SW 1271 (cell line): Measurements from ENCODE around the gene HOXD1.
A peak's percentile ranks its signal among the peaks of the same experiment; 100 is the strongest.

Source experiments
- DNase-seq, 2 experiments: peaks; one replicate each; lab custom pipeline; 2025; lab: John Stamatoyannopoulos, UW

HOXD1 gene

DNA sequence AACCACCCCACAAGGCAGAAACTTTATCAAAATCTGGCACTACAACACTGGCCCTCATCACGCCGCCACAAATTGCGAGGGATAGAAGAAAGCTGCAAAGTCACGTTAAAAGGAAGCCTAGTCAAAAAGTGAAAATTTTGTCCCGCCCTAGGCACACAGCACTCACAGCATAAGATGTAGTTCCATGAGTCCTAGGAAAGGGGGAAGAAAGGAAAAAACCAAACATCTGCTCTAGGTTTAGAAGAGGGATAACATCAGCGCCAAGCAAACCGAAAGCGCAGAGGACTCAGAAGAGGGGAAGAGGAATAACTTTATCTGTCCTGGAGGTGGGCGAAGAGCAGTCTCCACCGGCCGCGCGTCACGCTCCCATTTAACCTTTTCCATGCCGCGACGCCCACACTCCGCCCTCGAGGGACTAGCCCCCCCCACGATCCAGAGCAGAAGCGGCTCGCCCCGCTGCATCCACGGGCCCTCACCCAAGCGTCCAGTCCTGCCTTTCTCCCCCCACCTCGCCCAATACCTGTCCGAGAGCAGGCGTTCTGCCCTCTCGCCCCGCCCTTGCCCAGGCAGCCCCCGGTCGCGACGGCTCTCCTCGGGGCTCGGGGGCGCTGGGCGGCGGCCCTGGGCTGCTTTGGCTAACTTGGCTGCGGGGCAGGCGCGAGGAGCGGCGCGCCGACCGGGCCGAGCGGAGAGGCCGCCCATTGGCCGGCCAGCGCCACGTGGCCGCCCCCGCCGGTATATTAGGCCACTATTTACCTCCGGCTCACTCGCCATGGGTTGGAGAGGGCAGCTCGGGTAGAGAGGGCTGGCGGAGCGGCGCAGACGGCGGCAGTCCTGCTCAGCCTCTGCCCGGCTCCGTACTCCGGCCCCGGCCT, at the start of gene HOXD1:
HOXD1 (plus strand) TSS at position 770 of the 875 bp plus-strand sequence. CDS start 134 bp downstream, outside the sequence.
- peak; percentile 4 to 30 for DNase-seq

DNA sequence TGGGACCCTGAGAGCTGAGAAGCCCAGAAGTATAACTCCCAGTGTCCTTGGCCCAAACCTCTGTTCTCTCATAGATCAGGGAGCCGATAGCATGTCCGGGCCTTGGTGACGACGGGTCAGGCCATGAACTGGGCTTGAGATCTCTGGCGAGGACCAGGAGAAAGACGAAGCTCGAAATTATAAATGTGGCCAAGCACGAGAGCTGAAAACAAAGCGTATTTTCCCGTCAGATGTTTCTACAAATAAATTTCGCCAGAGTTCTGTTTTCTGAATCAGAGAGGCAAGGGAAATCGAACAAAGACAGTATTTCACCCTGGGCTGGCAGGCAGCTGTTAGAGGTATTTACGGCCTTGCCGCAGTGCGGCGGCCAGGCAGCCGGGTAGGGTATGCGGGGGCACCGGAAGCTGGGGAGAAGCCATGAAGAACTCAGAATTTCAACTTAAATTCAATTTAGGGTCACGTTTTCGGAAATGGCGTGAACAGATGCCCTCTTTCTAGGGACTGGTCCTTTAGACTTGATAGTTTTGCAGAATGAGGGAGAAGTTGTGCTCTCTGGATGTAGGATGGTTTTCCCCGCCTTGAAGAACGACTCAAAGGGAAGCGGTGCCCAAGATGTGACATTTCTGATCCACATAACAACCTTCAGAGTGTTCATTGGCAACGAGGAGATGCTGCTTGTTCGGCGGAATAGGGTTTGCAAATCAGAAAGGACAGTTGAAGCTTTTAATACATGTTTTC, 49.4 kb upstream of the HOXD1 start:
- no peak for DNase-seq

DNA sequence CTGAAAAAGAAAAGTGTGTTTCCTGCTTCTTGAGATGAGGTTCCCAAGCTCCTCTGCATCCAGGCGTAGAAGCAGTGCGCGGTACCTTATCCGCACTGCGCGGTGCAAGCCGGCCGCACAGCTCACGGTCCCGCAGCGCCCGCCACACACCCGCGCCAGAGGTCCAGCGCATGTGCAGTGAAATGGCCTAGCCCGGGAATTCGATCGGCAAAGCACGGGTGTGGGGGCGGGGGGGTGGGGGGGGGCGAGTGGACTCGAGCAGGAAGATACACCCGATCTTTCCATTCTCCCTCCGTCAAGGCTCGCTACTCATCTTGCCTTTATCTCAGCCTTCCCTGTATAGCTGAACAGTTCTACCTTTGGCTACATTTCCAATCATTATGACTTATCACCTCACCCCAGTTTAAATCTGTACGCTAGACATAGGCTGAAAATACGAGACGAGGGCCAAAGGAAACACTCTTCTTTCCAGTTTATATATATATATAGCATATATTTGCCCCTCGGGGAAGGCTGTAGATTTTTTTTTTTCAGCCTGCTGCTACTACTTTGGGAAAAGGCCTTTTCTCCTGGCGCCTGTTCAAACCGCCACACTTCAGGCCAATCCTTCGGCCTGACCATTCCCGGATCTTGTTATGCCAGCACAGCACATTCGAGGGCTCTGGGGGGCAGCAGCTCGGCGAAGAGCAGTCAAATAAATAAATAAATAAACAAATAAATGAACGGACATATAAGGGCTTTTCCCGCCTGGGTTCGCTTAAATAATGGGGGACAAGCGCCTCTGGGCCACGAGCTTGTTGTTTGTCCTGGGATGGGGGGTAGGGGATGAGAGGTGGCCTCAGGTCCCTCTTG, 48.6 kb upstream of the HOXD1 start:
- peak in 1 of 2 experiments; percentile 41 for DNase-seq

DNA sequence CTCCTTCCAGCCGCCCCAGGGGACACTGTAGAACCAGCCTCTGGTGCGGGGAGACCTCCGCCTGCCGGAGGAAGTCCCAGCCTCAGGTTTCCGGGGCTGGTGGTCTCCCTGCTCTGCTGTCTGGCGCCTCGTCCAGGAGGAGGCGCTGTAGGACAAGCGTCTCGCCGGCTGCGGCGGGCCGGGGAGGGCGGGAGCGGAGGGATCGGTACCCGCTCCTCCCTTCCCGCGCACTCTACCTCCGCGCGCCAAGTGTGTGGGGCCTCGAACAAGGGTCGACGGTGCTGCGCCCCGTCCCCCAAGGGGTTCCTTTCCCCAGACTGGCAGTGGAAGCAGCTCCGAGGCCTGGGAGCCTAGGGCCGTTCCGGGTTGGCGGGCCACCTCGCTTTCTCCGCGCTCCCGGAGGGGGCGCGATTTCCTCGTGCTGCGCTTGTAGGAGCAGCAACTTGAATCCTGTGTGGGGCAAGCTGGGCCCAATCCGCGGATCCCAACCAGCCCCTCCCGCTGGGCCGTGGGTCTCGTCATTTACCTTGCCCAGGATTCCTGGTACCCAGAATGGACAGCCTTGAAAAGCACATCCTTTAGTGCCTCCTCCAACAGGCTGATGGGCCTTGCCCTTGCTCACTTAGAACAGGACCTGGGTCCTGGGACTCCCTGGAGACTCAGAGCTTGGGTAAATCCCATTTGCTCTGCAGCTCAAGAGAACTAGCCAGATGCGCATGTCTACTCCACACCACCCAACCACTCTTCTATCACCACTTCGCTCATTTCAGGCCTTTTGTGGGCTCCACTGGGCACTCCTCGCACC, 47.8 kb upstream of the HOXD1 start:
- DNase-seq = peak; percentile 34 to 56

DNA sequence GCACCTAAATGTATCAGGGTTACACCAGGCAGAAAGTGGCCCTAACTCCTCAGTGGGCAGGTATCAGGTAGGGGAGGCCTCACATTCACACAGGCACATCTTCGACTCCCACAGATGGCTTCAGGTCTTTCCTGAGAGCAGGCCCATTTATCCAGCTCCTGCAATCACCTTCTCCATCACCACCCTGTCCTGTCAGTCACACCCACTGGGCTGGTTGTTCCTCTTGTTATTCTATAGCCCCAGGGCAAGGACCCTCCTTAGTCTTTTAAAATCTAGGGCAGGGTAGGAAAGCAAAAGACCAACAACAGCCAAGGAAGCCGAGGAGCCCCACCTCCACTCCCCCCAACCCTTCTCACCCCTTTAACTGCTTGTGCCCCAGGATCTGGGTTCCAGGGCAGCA, 46.2 kb upstream of the HOXD1 start:
- no peak for DNase-seq

DNA sequence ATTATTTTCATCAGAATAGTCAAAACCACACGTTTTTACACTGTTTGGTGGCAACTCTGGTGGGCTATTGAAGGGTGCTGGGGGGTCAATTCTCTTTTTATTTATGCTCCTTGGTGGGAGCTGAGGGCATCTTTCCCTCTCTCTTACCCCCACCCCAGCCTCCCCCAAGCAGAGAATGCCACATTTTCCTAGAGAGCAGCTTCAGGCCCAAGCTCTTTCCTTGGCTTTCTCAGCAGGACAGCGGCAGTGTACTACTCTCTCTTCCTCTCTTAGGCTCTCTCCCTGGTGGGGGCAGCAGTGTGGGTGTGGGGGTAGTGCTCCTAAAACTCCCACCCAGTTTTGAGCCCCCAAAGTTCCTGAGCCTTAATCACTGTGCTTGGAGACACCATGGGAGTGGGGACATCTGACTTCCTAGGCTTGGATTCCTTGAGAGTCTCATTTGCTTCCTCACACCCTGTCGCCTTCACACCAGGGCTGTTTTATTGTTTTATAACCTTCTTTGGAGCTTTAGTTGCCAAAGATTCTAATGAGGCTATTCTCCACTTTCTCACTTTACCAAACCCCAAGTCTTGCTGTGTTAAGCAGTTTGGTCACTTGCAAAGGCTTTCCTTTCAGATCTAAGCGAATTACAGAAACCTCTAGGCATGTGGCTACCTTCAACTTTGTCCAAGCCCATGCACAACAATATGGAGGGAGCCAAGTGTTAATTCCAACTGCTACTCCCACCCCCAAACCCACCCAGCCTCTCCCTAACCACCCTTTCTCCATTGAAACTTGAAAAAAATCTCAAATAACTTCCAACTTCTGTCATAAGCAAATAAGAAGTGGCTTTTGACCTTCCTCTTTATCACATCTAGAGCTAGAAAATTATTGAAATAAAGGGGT, 43.1 kb upstream of the HOXD1 start:
- no peak for DNase-seq

DNA sequence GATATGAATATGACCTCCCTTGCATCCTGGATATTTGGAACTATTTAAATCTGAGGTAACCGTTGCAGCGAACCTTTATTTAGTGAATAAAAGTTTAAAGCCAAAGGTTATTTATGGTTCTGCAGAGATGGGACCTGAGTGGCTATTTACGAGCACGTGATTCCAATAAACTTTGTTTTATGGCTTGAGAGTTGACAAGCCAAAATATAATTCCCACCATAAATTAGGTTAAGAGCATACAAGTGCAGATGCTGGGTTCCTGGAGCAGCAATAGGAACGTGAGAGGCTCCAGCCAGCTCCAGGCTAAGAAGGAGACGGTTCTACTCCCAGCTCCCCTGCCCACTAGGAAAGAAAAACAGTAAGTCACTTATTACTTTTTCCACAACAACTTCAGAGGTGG, 42.4 kb upstream of the HOXD1 start:
- no peak for DNase-seq

DNA sequence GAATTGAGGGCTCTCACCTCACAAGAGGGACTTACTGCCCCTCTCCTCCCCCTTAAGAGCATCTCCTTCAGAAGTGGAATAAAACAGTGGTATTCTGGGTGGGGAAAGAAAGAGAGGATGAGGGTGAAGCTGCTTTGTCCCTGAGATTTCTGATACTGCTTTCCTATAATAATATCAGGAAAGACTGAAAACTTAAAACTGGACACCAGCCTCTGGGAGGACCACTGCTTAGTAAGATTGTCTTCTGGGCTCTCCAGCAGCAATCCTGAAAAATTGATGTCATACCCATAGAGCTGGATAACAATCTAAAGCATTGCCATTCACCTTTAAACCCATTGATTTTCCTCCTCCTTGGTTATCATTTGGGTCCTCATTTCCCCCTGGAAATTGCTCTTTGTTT, 41.8 kb upstream of the HOXD1 start:
- DNase-seq = no peak

DNA sequence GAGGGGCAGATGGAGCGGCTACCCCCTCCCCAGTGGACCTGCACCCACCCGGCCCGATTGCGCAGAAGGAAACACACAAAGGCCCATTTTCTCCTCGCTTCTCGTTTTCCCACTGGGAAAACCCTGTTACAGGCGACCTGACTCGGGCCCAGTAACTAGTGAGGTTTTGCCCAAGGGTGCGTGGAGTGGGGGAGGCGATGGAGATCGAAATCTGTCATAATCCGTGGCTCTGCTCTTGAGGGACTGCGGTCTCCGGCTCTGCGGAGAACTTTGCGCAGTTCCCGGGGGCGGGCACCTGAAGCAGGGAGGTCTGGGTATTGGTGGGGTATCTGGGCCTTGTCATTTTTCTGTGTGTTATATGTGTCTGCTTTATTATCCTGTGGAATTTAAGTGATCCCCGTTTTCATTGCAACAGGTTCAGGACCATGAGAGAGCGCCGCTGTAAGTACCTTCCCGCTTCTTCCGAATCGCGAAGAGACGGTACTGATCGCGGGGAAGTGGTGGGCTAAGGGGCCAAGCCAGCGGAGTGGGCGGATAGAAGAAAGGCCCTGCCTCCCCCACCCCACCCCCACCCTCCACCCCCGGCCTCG, 41.2 kb upstream of the HOXD1 start:
- no peak for DNase-seq

DNA sequence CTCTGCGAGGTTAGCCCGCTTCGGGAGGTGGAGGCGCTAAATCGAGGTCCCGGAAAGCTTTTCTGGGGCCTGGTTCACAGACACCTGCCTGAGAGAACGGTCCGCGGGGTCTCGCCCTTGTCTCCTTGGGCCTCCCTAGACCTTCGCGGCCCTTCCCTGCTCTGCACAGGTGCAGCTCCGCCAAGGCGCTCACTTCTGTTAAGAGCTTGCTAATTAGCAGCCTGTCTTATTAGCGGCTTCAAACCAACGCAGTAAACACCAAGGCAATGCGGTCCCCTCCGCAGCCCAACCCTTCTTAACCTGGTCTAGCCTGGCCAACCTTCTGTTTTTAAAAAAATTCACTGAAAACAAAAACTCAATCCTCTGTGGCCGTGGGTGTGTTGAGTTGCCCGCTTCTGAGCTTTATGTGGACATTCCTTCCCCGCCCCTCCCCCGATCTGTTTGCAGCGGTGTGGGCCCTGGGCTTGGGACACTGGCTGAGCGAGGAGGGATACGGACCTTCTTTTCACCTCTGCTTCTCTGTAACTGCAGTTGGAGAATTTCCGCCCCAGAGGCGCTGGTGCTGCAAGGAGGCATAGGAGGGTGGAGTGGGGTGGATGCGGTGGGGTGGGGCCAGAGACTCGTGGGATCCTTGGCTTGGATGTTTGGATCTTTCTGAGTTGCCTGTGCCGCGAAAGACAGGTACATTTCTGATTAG, 40.5 kb upstream of the HOXD1 start:
- no peak for DNase-seq

DNA sequence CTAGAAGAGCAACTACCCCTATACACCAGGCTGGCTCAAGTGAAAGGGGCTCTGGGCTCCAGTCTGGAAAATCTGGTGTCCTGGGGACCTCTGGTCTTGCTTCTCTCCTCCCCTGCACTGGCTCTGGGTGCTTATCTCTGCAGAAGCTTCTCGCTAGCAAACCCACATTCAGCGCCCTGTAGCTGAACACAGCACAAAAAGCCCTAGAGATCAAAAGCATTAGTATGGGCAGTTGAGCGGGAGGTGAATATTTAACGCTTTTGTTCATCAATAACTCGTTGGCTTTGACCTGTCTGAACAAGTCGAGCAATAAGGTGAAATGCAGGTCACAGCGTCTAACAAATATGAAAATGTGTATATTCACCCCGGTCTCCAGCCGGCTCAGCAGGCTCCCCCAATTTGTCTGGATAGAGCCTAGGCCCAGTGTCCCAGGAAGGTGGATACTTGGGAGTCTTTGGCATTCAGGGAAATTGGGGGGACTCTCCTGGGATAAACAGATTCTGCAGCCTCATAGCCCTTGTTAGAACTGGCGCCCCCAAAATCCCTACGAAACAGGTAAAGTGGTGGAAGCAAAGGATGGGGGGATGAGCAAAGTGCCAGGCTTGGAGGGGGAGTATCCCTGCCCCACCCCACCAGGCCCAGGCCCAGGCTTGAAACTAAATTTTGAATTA, 39.6 kb upstream of the HOXD1 start:
- no peak for DNase-seq

DNA sequence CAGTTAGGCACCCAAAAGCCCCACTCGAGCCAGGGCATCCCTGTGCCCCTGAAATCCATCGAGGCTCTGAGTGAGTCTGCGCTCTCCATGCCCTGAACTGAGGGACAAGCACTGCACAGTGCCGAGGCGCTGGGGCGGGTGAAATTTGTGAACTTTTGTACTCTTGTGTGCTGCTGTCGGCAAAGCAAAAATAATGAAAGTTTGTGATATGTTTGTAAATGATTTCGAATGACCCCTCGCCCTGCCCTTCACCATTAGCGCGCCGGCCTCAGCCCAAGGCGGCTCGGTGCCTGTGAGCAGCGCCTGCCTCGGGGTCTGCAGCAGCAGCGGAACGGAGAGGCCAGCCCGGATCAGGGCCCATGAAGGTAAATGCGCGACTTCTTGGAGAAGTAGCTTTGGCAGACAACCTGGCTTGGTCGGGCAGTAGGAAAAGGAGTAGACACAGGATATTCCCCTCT, 39.0 kb upstream of the HOXD1 start:
- DNase-seq = no peak

DNA sequence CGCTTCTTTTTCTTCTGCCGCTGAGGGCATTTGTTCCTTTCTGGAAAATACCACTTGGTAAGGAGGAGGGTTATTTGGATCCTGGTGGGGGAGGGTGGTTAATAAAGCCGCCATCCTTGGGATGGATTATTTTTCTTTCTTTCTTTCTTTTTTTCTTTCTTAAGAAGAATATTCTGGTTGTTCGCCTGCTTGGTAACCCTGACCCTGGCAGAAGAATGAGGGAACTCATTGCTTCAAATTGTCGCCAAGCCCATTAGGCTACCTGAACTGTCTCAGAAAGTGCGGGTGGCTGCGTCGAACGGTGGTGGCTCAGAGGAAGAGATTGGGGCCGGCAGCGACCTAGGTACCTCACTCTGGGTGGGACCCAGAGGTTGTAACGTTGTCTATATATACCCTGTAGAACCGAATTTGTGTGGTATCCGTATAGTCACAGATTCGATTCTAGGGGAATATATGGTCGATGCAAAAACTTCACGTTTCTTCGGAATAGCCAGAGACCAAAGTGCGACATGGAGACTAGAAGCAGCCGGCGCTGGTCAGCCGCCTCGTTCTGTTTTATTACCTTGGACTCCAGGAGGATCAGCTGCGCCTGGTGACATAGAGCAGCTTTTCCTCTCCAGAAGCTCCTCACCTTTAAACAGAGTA, 38.4 kb upstream of the HOXD1 start:
- no peak for DNase-seq

DNA sequence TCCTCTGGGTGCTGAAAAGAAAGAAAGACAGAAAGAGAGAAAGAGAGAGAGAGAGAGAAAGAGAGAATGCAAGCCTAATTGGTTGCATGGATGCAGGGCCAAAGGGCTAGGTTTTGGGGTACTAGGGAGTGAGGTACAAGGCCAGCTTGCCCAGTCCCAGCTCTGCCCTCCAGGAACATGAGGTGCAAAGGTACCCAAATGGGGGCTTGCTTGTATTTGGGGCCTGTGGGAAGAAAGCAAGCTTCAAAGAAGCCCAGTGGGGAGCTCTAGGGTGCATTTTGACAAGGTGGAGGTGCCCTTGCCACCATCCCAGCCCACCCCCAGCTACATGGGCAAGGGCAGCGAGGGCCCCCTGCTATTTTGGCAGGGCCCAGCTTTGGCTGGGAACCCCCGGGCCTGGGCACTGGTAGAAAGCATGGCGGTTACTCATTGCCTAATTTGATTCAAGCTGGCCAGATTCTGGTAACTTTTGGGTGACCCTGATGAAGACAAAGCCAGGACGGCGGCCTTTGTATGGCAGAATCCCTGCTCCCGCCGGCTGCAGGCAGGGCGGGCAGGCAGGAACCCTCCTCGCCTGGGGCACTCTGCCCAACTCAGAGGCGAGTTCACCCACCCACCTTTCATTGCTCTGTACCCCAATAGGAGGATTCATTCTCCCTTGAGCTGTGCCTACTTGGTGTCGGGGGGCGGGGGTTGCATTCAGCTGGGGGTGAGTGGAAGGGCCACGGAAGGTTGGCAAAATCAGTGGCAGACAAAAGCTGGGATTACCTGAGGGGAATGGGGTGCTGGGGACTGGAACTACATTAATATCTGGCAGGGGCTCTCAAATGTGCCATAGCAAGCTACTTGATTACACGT, 37.7 kb upstream of the HOXD1 start:
- DNase-seq = no peak

DNA sequence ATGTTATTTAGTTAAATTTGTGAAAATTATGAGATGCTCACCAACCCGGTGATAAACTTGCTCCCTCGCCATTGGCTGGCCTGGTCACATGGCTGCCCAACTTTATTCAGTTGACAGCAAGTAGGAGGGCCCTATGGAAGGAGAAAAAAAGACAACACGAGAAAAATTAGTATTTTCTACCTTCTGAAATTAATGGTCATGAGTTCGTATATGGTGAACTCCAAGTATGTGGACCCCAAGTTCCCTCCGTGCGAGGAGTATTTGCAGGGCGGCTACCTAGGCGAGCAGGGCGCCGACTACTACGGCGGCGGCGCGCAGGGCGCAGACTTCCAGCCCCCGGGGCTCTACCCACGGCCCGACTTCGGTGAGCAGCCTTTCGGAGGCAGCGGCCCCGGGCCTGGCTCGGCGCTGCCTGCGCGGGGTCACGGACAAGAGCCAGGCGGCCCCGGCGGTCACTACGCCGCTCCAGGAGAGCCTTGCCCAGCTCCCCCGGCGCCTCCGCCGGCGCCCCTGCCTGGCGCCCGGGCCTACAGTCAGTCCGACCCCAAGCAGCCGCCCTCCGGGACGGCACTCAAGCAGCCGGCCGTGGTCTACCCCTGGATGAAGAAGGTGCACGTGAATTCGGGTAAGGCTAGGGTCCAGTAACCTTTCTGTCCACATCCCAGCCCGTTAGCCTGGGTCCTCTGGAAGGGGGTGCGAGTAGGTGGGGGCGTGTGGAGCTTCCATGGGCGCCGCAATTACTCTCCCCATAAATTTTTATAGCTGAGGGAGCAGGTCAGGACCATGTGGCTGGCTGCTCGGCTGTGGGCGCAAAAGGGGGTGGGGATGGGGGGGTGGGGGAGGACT, 36.8 kb upstream of the HOXD1 start, which contains the start of gene HOXD4:
HOXD4 (plus strand) TSS at position 109 of the 846 bp plus-strand sequence; CDS start at position 193, 84 bp downstream.
- DNase-seq = no peak
